Measurements from ENCODE around the gene IDUA.

DNA sequence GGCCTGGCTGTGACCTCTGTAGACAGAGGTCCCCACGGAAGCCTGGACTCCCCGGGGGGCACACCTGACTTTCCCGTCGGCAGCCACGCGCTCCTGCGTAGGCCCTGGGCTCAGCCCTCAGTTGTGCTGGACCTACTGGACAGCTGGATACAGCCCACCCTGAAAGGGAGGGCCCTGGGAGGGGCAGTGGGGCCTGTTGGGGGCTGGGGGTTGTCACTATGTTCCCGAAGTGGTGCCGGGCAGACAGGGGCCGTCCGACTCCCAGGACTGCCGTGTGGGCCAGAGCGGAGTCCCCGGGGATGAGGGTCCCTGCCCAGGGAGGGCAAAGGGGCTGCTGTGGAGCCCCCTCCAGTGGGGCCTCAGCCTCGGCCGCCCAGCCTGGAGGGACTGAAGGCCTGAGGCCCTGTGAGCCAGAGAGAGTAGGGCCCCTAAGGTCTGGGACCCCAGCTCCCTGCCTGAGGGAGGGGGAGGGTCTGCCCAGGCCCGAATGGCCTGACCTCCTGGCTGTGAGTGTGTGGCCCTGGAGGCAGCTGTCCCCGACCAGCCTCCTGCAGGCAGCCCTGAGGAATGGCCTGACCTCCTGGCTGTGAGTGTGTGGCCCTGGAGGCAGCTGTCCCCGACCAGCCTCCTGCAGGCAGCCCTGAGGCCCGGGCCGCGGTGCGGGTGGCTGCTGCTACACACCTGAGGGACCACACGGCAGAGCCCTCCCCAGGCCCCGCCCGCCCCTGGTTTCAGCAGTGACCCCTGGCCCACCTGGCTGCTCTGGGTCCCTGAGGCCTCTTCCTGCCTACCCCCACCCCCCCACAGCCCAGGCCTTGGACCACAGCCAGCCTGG, 50.3 kb downstream of the IDUA start:
- TF ChIP-seq GATA3 (IDR thresholded peaks at IDR 0.05; ENCODE audit: low read depth, low read length) (no peak), GATA2 (IDR thresholded peaks at IDR 0.05; ENCODE audit: low read depth, low read length) (no peak)

Measured in SH-SY5Y (cell line).